OCI-LY1 (cell line): ENCODE data around the gene CALCOCO1.

ENCODE experiments used
- EZH2 ChIP-seq: fragments of 200-600 bp; sonication (generic), shearing (Covaris generic); IDR thresholded peaks from 2 replicates; pipeline ENCODE4 v1.8.0; 2017; ENCODE audit warnings: borderline replicate concordance, mixed run types, mild to moderate bottlenecking, antibody characterized with exemption, low read length, moderate library complexity, mixed read lengths
- TF ChIP-seq, protein P1 (sequence below): fragments of 200-600 bp; sonication (generic), shearing (Covaris generic); IDR thresholded peaks from 2 replicates; pipeline ENCODE4 v1.5.1; 2017; ENCODE audit warnings: mild to moderate bottlenecking, antibody characterized with exemption, low read length, moderate library complexity, mixed read lengths

DNA sequence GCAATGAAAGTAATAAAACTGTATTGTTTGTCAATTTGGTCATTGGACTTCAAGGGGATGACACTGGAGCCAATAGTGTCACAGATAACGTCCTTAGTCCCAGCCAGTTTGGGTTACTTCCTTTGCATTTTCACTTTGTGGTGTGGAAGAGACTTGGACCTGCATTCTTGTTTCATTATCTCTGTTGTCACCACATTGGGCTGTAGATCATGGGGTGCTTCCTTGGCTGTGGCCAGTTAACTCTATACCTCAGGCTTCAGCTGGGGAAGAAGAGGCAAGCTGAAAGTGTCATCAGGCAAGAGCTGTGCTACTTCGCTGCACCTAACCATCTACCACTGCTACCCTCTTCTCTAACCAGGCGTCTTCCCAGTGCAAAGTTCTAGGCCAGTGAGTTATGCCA lies 39.6 kb upstream of the CALCOCO1 start:
- TF ChIP-seq, protein P1, sequence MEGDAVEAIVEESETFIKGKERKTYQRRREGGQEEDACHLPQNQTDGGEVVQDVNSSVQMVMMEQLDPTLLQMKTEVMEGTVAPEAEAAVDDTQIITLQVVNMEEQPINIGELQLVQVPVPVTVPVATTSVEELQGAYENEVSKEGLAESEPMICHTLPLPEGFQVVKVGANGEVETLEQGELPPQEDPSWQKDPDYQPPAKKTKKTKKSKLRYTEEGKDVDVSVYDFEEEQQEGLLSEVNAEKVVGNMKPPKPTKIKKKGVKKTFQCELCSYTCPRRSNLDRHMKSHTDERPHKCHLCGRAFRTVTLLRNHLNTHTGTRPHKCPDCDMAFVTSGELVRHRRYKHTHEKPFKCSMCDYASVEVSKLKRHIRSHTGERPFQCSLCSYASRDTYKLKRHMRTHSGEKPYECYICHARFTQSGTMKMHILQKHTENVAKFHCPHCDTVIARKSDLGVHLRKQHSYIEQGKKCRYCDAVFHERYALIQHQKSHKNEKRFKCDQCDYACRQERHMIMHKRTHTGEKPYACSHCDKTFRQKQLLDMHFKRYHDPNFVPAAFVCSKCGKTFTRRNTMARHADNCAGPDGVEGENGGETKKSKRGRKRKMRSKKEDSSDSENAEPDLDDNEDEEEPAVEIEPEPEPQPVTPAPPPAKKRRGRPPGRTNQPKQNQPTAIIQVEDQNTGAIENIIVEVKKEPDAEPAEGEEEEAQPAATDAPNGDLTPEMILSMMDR: no peak
- no peak for TF ChIP-seq EZH2
